CD4-positive, CD25-positive, alpha-beta regulatory T cell (primary cell): Measurements from ENCODE around the gene PWWP2A. TPM values are rescaled to one million over a fixed set of nuclear protein-coding genes. Genes with fewer than 3 reads are reported as not detected.
"Not testable (repeated sequence)": the region's sequence is repeated elsewhere in the genome, so short reads cannot be mapped to it uniquely, and the experiment has no call there.

Source experiments
- ATAC-seq, 2 donors: fragments of 150-1000 bp; cut with Tn5 transposase; one replicate each; pipeline ENCODE4 v1.10.0; 2021; ENCODE audit warnings: low read depth in 2 of 2, moderate number of reproducible peaks in 2 of 2, moderate library complexity in 1 of 2
- DNase-seq, 3 donors: peaks; one replicate each; pipeline versions ENCODE4 v3.0.0 to v3.0.0-alpha.2; 2012 to 2022; ENCODE audit warnings: mixed read lengths in 1 of 3
- H3K27ac ChIP-seq: one replicate; pipeline ENCODE4 v1.7.0; 2013; ENCODE audit warnings: mild to moderate bottlenecking, low read length; ENCODE audit not compliant: insufficient read depth, poor library complexity, severe bottlenecking
- H3K27me3 ChIP-seq: one replicate; pipeline ENCODE4 v1.7.0; 2013; ENCODE audit warnings: low read length; ENCODE audit not compliant: control insufficient read depth, insufficient read depth
- H3K36me3 ChIP-seq: one replicate; pipeline ENCODE4 v1.7.0; 2013; ENCODE audit warnings: mild to moderate bottlenecking, low read length, moderate library complexity; ENCODE audit not compliant: control insufficient read depth, insufficient read depth
- H3K4me1 ChIP-seq: 2 replicates; pipeline ENCODE4 v1.7.0; 2013; ENCODE audit warnings: mild to moderate bottlenecking, low read length; ENCODE audit not compliant: insufficient read depth, control insufficient read depth, poor library complexity, severe bottlenecking
- H3K4me3 ChIP-seq: one replicate; pipeline ENCODE4 v1.7.0; 2013; ENCODE audit warnings: low read depth, mild to moderate bottlenecking, low read length, moderate library complexity
- H3K9me3 ChIP-seq, 2 experiments: 1 replicate in 1 of 2; 2 replicates in 1 of 2; pipeline ENCODE4 v1.7.0; 2013; ENCODE audit warnings: low read length in 2 of 2, mild to moderate bottlenecking in 1 of 2, moderate library complexity in 1 of 2; ENCODE audit not compliant: control insufficient read depth in 2 of 2
- H3K27ac Mint-ChIP-seq, 3 donors: one replicate each; pipeline ENCODE4 v1.8.0; 2020 to 2022; ENCODE audit warnings: mild to moderate bottlenecking in 3 of 3, mixed read lengths in 3 of 3, moderate library complexity in 2 of 3
- H3K27me3 Mint-ChIP-seq: one replicate; pipeline ENCODE4 v1.8.0; 2022; ENCODE audit warnings: mild to moderate bottlenecking, mixed read lengths
- H3K36me3 Mint-ChIP-seq: one replicate; pipeline ENCODE4 v1.8.0; 2020; ENCODE audit warnings: mixed read lengths
- H3K4me1 Mint-ChIP-seq, 4 donors: one replicate each; pipeline ENCODE4 v1.8.0; 2020 to 2022; ENCODE audit warnings: mixed read lengths in 4 of 4, mild to moderate bottlenecking in 1 of 4
- H3K4me3 Mint-ChIP-seq, 4 donors: one replicate each; pipeline ENCODE4 v1.8.0; 2020 to 2022; ENCODE audit warnings: mild to moderate bottlenecking in 4 of 4, mixed read lengths in 4 of 4, moderate library complexity in 3 of 4
- H3K9me3 Mint-ChIP-seq, 7 donors: one replicate each; pipeline ENCODE4 v1.8.0; 2020 to 2022; ENCODE audit warnings: mixed read lengths in 7 of 7, mild to moderate bottlenecking in 3 of 7, moderate library complexity in 2 of 7
- polyA plus RNA-seq, 4 donors: library from polyadenylated mRNA; unstranded; fragments of 300-500 nt; fragmentation: Illumina TruSeq; gene quantifications; one replicate each; pipeline ENCODE4 v1.2.3, GENCODE V29; 2021
- total RNA-seq: library from RNA; stranded (reverse); gene quantifications from one replicate; pipeline ENCODE4 v1.2.3, GENCODE V29; 2022

Gene PWWP2A
- total and polyA plus RNA-seq, 5 donors from 2014 or later, result 22.9 to 35.0 (median 24.5) TPM

DNA sequence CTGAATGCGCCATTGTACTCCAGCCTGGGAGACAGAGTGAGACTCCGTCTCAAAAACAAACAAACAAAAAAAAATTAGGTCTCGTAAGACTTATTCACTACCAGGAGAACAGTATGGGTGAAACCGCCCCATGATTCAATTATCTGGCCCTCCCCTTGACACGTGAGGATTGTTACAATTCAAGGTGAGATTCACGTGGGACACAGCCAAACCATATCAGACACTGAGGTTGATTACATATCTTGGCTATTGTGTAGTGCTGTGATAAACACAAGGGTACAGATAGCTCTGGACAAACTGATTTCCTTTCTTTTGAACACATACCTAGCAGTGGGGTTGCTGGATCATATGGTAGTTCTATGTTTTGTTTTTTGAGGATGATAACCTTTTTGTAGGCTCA lies 42.4 kb upstream of the PWWP2A start:
- Mint-ChIP-seq H3K4me1 (peaks cover 0 to 4% (median under 1%) of the 10 kb centered on the region in 4 donors), H3K36me3 (no peaks in the 10 kb centered on the region), H3K9me3 (no peaks in the 10 kb centered on the region), H3K27ac (no peak overlapping the region), H3K27me3 (peaks cover 9% of the 10 kb centered on the region), H3K4me3 (no peak overlapping the region)
- Histone ChIP-seq H3K9me3 (no peaks in the 10 kb centered on the region), H3K36me3 (no peaks in the 10 kb centered on the region), H3K27ac (no peak overlapping the region), H3K4me1 (no peaks in the 10 kb centered on the region), H3K27me3 (peaks cover 2% of the 10 kb centered on the region), H3K4me3 (no peak overlapping the region)
- DNase-seq, result no peak
- ATAC-seq, result no peak

DNA sequence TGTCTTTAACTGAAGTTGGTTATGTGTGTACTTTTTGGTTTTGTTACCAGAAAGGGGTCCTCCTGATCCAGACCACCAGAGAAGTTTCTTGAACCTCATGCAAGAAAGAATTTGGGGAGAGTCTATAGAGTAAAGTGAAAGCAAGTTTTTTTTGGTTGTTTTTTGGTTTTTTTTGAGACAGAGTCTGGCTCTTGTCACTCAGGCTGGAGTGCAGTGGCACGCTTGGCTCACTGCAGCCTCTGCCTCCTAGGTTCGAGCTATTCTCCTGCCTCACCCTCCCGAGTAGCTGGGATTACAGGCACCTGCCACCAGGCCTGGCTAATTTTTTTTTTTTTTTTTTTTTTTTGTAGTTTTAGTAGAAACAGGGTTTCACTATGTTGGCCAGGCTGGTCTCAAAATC lies 41.6 kb upstream of the PWWP2A start:
- not testable (repeated sequence) for H3K27me3 ChIP-seq, H3K9me3 ChIP-seq, H3K4me1 ChIP-seq, H3K36me3 ChIP-seq, ATAC-seq, H3K36me3 Mint-ChIP-seq, DNase-seq, H3K4me3 ChIP-seq, H3K4me1 Mint-ChIP-seq, H3K4me3 Mint-ChIP-seq, H3K27ac ChIP-seq, H3K27ac Mint-ChIP-seq, H3K9me3 Mint-ChIP-seq, H3K27me3 Mint-ChIP-seq

DNA sequence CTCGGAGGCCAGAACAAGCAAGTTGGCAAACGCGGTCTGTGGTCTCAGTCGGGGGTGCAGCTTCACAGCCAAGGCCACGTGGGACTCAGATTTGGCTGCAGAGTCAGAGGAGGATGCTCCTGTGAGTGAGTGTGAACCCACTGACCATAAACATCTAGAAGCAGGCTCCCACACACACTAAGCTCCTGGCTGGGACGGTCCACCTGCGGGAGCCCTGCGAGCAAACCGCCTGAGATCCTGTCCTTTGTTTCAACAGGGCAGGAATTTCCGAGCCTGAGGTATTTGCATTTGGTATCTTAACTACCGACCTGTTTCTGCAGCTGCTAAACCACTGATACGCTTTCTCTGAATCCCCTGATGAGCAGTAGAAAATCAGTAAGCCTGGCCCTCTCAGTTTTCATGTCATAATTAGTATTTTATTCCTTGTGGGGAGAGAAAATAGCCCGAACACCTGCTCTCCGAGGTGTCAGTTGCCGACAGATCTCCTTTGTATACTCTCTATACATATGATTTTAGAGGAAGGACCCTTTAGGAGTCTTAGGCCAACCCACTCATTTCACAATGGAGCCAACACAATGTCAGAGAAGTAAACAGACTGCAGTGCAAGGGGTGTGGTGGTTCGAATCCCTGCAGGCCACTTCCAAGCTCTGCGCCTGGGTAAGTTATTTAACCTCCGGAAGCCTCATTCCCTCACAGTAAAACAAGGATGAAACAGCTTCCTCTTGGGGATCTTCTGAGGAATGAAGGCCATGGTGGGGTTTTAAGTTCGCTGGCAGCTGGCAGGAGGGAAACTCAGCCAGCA lies 40.9 kb upstream of the PWWP2A start:
- Mint-ChIP-seq H3K27ac (no peak overlapping the region), H3K27me3 (peaks cover 5% of the 10 kb centered on the region), H3K4me1 (no peaks in the 10 kb centered on the region), H3K36me3 (no peaks in the 10 kb centered on the region), H3K4me3 (no peak overlapping the region), H3K9me3 (no peaks in the 10 kb centered on the region)
- H3K9me3 ChIP-seq, result no peaks in the 10 kb centered on the region
- H3K4me1 ChIP-seq, result no peaks in the 10 kb centered on the region
- DNase-seq (no peak), ATAC-seq (no peak)
- H3K4me3 ChIP-seq, result no peak overlapping the region
- H3K36me3 ChIP-seq, result no peaks in the 10 kb centered on the region
- no peak overlapping the region for H3K27ac ChIP-seq
- no peaks in the 10 kb centered on the region for H3K27me3 ChIP-seq

DNA sequence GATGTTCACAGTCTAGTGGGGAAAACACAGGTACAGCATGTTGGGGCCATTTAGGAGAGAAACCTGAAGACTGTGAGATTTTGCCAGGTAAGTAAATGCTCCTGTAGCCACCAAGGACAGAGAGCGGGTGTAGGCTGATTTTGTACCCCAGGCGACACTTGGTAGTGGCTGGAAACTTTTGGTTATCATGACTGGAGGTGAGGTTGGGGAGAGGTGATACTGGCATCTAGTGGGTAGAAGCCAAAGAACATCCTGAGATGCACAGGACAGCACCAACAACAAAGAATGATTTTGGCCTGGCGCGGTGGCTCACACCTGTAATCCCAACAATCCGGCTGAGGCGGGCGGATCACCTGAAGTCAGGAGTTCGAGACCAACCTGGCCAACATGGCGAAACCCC lies 38.8 kb upstream of the PWWP2A start:
- Histone ChIP-seq H3K4me3 (no peak overlapping the region), H3K27ac (no peak overlapping the region), H3K4me1 (no peaks in the 10 kb centered on the region), H3K9me3 (no peaks in the 10 kb centered on the region), H3K27me3 (no peaks in the 10 kb centered on the region), H3K36me3 (no peaks in the 10 kb centered on the region)
- no peak for ATAC-seq
- DNase-seq, result no peak
- H3K4me3 Mint-ChIP-seq, result no peak overlapping the region
- H3K36me3 Mint-ChIP-seq, result no peaks in the 10 kb centered on the region
- no peaks in the 10 kb centered on the region for H3K4me1 Mint-ChIP-seq
- H3K9me3 Mint-ChIP-seq, result no peaks in the 10 kb centered on the region
- H3K27ac Mint-ChIP-seq, result no peak overlapping the region
- peaks cover 5% of the 10 kb centered on the region for H3K27me3 Mint-ChIP-seq

DNA sequence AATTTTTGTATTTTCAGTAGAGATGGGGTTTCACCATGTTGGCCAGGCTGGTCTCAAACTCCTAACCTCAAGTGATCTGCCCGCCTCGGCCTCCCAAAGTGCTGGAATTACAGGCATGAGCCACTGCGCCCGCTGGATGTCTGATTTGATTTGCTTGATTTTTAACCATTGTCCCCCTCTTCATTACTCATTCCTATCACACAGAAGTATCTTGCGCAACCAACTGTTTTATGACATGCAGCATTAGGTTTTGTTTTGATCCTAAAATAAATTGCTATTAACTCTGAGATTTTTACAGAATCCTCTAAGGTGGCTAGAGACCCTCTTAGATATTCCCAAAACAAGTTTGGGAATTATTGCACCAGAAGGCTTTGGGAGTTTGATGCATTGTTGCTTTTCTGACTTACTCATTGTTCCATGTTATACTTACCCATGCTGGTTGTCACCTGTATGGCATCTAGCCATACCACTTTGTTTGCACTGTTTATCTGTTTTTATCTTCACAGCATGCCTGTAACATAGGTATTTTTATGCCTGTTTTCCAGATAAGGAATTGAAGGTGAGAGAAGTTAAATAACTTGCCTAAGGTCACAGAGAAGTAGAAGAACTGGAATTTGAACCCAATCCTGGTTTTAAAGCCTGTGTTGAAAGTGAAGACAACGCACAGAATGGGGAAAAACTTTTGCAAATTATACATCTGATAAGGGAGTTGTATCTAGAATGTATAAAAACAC lies 35.9 kb upstream of the PWWP2A start:
- no peak overlapping the region for H3K27ac ChIP-seq
- H3K9me3 ChIP-seq, result no peaks in the 10 kb centered on the region
- H3K4me1 ChIP-seq, result no peaks in the 10 kb centered on the region
- H3K9me3 Mint-ChIP-seq, result peaks cover 0 to 1% (median 0%) of the 10 kb centered on the region in 7 donors
- H3K27ac Mint-ChIP-seq, result no peak overlapping the region
- H3K27me3 ChIP-seq, result no peaks in the 10 kb centered on the region
- DNase-seq, result no peak
- ATAC-seq, result no peak
- H3K4me3 ChIP-seq, result no peak overlapping the region
- H3K27me3 Mint-ChIP-seq, result no peaks in the 10 kb centered on the region
- no peaks in the 10 kb centered on the region for H3K36me3 ChIP-seq
- H3K4me3 Mint-ChIP-seq, result no peak overlapping the region
- peaks cover 0 to 3% (median 0%) of the 10 kb centered on the region in 4 donors for H3K4me1 Mint-ChIP-seq
- H3K36me3 Mint-ChIP-seq, result no peaks in the 10 kb centered on the region

- H3K4me3 ChIP-seq, result no peak overlapping the region
- peaks cover 0 to 1% (median 0%) of the 10 kb centered on the region in 7 donors for H3K9me3 Mint-ChIP-seq
- ATAC-seq, result no peak
- no peak overlapping the region for H3K27ac ChIP-seq
- H3K36me3 ChIP-seq, result no peaks in the 10 kb centered on the region
- no peak overlapping the region for H3K27ac Mint-ChIP-seq
- no peaks in the 10 kb centered on the region for H3K27me3 ChIP-seq
- peaks cover 0 to 3% (median 0%) of the 10 kb centered on the region in 4 donors for H3K4me1 Mint-ChIP-seq
- H3K4me3 Mint-ChIP-seq, result no peak overlapping the region
- H3K27me3 Mint-ChIP-seq, result no peaks in the 10 kb centered on the region
- H3K9me3 ChIP-seq, result no peaks in the 10 kb centered on the region
- H3K4me1 ChIP-seq, result no peaks in the 10 kb centered on the region
- no peaks in the 10 kb centered on the region for H3K36me3 Mint-ChIP-seq
- DNase-seq, result no peak
Observed at GRCh38 chr5:160152901-160153300, 33.7 kb upstream of the PWWP2A start.

- Histone ChIP-seq H3K9me3 (no peaks in the 10 kb centered on the region), H3K36me3 (no peaks in the 10 kb centered on the region), H3K4me1 (no peaks in the 10 kb centered on the region), H3K27me3 (no peaks in the 10 kb centered on the region), H3K4me3 (no peak overlapping the region), H3K27ac (no peak overlapping the region)
- Mint-ChIP-seq H3K9me3 (peaks cover 0 to 1% (median 0%) of the 10 kb centered on the region in 7 donors), H3K27ac (no peak overlapping the region), H3K4me3 (no peak overlapping the region), H3K4me1 (peaks cover 0 to 3% (median 0%) of the 10 kb centered on the region in 4 donors), H3K36me3 (no peaks in the 10 kb centered on the region), H3K27me3 (no peaks in the 10 kb centered on the region)
- no peak for DNase-seq
- no peak for ATAC-seq
Observed at GRCh38 chr5:160152287-160152686, 33.0 kb upstream of the PWWP2A start.
